ENCODE data around the gene ABCB7. TPM values are rescaled to one million over a fixed set of nuclear protein-coding genes. Genes with fewer than 3 reads are reported as not detected.

ABCB7 gene
- total and polyA plus RNA-seq, 2 of the 4 experiments (the other 2 are of a cell fraction): 9.3 to 15.8 TPM

GRCh38 chrX:75067931-75068330 lies 88.2 kb downstream of the ABCB7 start:
- dilution Hi-C loops (cut with HindIII; ENCODE audit: low sequenced_read_pairs, unreplicated experiment) (no loop called here), intact Hi-C loops (cut with micrococcal nuclease) (no loop called here), in situ Hi-C loops (cut with MboI; ENCODE audit: low sequenced_read_pairs) (no loop called here)
- H3K9me1 ChIP-seq (ENCODE audit: insufficient read depth, low read length): no peaks in the 10 kb centered on the region
- H2BK15ac ChIP-seq (ENCODE audit: low read depth, low read length): no peak overlapping the region
- POLR2A ChIA-PET (ENCODE audit: unreplicated experiment): no interaction called here
- no peak overlapping the region for H3K56ac ChIP-seq (ENCODE audit: extremely low read depth, insufficient read depth, low read length)
- H4K91ac ChIP-seq (ENCODE audit: insufficient read depth, low read depth, low read length): no peak overlapping the region
- BruUV-seq (replicated peaks): no TSS peak
- H4K5ac ChIP-seq (ENCODE audit: low read depth, low read length): no peak overlapping the region
- H3K23ac ChIP-seq (ENCODE audit: low read depth, low read length): no peak overlapping the region
- peak; percentile 13 for DNase-seq
- H3K4me1 ChIP-seq (ENCODE audit: control insufficient read depth, insufficient read depth, low read length): no peaks in the 10 kb centered on the region
- ATAC-seq (ENCODE audit: low read depth): no peak
- no peaks in the 10 kb centered on the region for H3K27me3 ChIP-seq (ENCODE audit: control insufficient read depth, insufficient read depth, low read length)
- H3K14ac ChIP-seq (replicated peaks; ENCODE audit: low read depth, low read length): no peak overlapping the region
- H3K36me3 ChIP-seq (ENCODE audit: control insufficient read depth, insufficient read depth, low read length): no peaks in the 10 kb centered on the region
- H4K20me1 ChIP-seq (ENCODE audit: insufficient read depth, low read length): no peaks in the 10 kb centered on the region
- no peak overlapping the region for H3K18ac ChIP-seq (ENCODE audit: low read depth, low read length)
- H3K4ac ChIP-seq (ENCODE audit: low read depth, low read length): no peak overlapping the region
- no peak overlapping the region for H2BK5ac ChIP-seq (ENCODE audit: low read depth, low read length, poor library complexity, severe bottlenecking)
- no peak overlapping the region for H3K4me3 ChIP-seq (ENCODE audit: insufficient read depth, low read depth, low read length)
- no peak overlapping the region for H4K8ac ChIP-seq (ENCODE audit: low read depth in 2 of 2, low read length in 2 of 2)
- H2BK120ac ChIP-seq (ENCODE audit: low read depth, low read length): no peak overlapping the region
- WGBS, 2 experiments (ENCODE audit: extremely low coverage in 2 of 2, insufficient read length in 1 of 2): no CpG with 5 or more reads among the region's 2 CpGs
- H3K4me2 ChIP-seq (ENCODE audit: low read depth, low read length): no peak overlapping the region
- CTCF ChIA-PET: no interaction called here
- no peak overlapping the region for H2AK5ac ChIP-seq (ENCODE audit: low read depth, low read length)
- H3K9ac ChIP-seq (ENCODE audit: low read depth, low read length): no peak overlapping the region
- H3K79me1 ChIP-seq (ENCODE audit: low read depth in 1 of 2, low read length in 2 of 2): no peaks in the 10 kb centered on the region
- H3K9me3 ChIP-seq (ENCODE audit: control insufficient read depth, insufficient read depth, low read length): no peaks in the 10 kb centered on the region
- no peak overlapping the region for H2AK9ac ChIP-seq (replicated peaks; ENCODE audit: low read depth, low read length, poor library complexity)
- H3K27ac ChIP-seq (ENCODE audit: insufficient read depth, low read length): no peak overlapping the region
- TF ChIP-seq, protein P1, sequence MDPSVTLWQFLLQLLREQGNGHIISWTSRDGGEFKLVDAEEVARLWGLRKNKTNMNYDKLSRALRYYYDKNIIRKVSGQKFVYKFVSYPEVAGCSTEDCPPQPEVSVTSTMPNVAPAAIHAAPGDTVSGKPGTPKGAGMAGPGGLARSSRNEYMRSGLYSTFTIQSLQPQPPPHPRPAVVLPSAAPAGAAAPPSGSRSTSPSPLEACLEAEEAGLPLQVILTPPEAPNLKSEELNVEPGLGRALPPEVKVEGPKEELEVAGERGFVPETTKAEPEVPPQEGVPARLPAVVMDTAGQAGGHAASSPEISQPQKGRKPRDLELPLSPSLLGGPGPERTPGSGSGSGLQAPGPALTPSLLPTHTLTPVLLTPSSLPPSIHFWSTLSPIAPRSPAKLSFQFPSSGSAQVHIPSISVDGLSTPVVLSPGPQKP (IDR thresholded peaks at IDR 0.05; ENCODE audit: borderline replicate concordance, low read depth, low read length): no peak
- TF ChIP-seq SMC3 (IDR thresholded peaks at IDR 0.05; ENCODE audit: low read depth, low read length) (no peak), CEBPB (IDR thresholded peaks at IDR 0.05; ENCODE audit: low read depth, low read length) (peak; percentile 28; the same call in 1 of the 2 replicates), FOS (IDR thresholded peaks at IDR 0.05; ENCODE audit: low read depth, low read length) (no peak), RFX5 (IDR thresholded peaks at IDR 0.05; ENCODE audit: low read depth, low read length) (no peak)
- H2BK20ac ChIP-seq (ENCODE audit: low read depth, low read length): no peak overlapping the region
- no peak overlapping the region for H2AFZ ChIP-seq (replicated peaks; ENCODE audit: low read length, poor library complexity)

All from IMR-90 (cell line).